ENCODE measurements around the gene ADRA1B. TPM values are rescaled to one million over a fixed set of nuclear protein-coding genes. Genes with fewer than 3 reads are reported as not detected.

The ADRA1B gene
- total and polyA plus RNA-seq, 2 of the 8 experiments (the other 6 are each of a cell fraction or from before 2014, with no cell fraction given) = not detected

GRCh38 chr5:159935946-159936345 is 19.7 kb downstream of the ADRA1B start:
- CTCF ChIA-PET (ENCODE audit: partially characterized antibody) = interaction anchor here (4.1 kb wide), 1 partner anchor 16 kb away, joined by 14 read pairs; no protein-coding TSS in a partner anchor
- no peak for FAIRE-seq
- TF ChIP-seq SIRT6 (IDR thresholded peaks at IDR 0.05; ENCODE audit: low read length) (no peak), JUN (IDR thresholded peaks at IDR 0.05; ENCODE audit: low read depth, low read length) (no peak), RNF2 (IDR thresholded peaks at IDR 0.05; ENCODE audit: borderline replicate concordance, low read depth, low read length, missing control alignments, poor library complexity, severe bottlenecking) (no peak), POLR2AphosphoS5 (IDR thresholded peaks at IDR 0.05; ENCODE audit: low read depth, low read length) (no peak), BCL11A (IDR thresholded peaks at IDR 0.05; ENCODE audit: low read depth in 2 of 2, low read length in 2 of 2) (no peak), CHD2 (IDR thresholded peaks at IDR 0.05; ENCODE audit: low read length) (no peak), HDAC6 (IDR thresholded peaks at IDR 0.05; ENCODE audit: low read depth, low read length) (no peak), JUND (IDR thresholded peaks at IDR 0.05; ENCODE audit: low read length) (no peak), E2F6 (IDR thresholded peaks at IDR 0.05) (no peak), MAFK (IDR thresholded peaks at IDR 0.05; ENCODE audit: low read depth, low read length) (no peak), KDM4A (IDR thresholded peaks at IDR 0.05; ENCODE audit: low read depth, low read length, severe bottlenecking) (no peak), CTCF (IDR thresholded peaks at IDR 0.05; ENCODE audit: control extremely low read depth in 1 of 3, insufficient read depth in 1 of 3, low read depth in 1 of 3, low read length in 3 of 3) (no peak)

More at GRCh38 chr5:159935946-159936345, 19.7 kb downstream of the ADRA1B start:
- H4K8ac ChIP-seq (ENCODE audit: extremely low read depth, insufficient read depth, low read length) = no peak overlapping the region
- H3K9me3 ChIP-seq (ENCODE audit: insufficient read depth in 2 of 2, low read depth in 1 of 2, low read length in 1 of 2) = no peaks in the 10 kb centered on the region
- no peak overlapping the region for H2BK20ac ChIP-seq (ENCODE audit: low read length)
- H3K36me3 ChIP-seq (ENCODE audit: control insufficient read depth in 2 of 4, insufficient read depth in 4 of 4, low read length in 3 of 4) = no peaks in the 10 kb centered on the region
- no peak overlapping the region for H2BK12ac ChIP-seq (ENCODE audit: low read depth, low read length)
- no peak overlapping the region for H2AFZ ChIP-seq (ENCODE audit: low read length)
- H3K14ac ChIP-seq (ENCODE audit: insufficient read length) = no peak overlapping the region
- H3K27me3 ChIP-seq (replicated peaks in 1 of 4; ENCODE audit: control insufficient read depth in 3 of 4, extremely low read depth in 1 of 4, insufficient read depth in 3 of 4, low read length in 3 of 4) = no peaks in the 10 kb centered on the region
- H2BK120ac ChIP-seq (replicated peaks; ENCODE audit: low read depth, low read length) = no peak overlapping the region
- no peaks in the 10 kb centered on the region for H3K4me1 ChIP-seq (replicated peaks in 1 of 4; ENCODE audit: control insufficient read depth in 3 of 4, insufficient read depth in 4 of 4, low read length in 3 of 4)
- no peak overlapping the region for H4K5ac ChIP-seq (ENCODE audit: insufficient read length, low read depth, low read length)
- no peaks in the 10 kb centered on the region for H3K23me2 ChIP-seq (ENCODE audit: low read depth, low read length)
- no peak overlapping the region for H2BK5ac ChIP-seq (ENCODE audit: low read depth, low read length)
- no peak overlapping the region for H4K91ac ChIP-seq (replicated peaks; ENCODE audit: insufficient read length, low read length)
- no peak overlapping the region for H3K4ac ChIP-seq (replicated peaks; ENCODE audit: insufficient read length, low read depth, low read length)
- H3K23ac ChIP-seq (ENCODE audit: insufficient read length) = no peak overlapping the region
- H2AK5ac ChIP-seq (ENCODE audit: low read depth, low read length) = no peak overlapping the region
- H3K27ac ChIP-seq (ENCODE audit: low read depth, low read length) = no peak overlapping the region
- no peak overlapping the region for H2BK15ac ChIP-seq (ENCODE audit: low read length)
- no peaks in the 10 kb centered on the region for H4K20me1 ChIP-seq (replicated peaks in 1 of 2; ENCODE audit: control insufficient read depth in 1 of 2, insufficient read depth in 2 of 2, low read length in 2 of 2)
- H3K9ac ChIP-seq (replicated peaks in 1 of 4; ENCODE audit: extremely low read depth in 1 of 4, low read depth in 3 of 4, low read length in 3 of 4) = no peak overlapping the region
- H3K4me2 ChIP-seq (ENCODE audit: insufficient read depth in 1 of 2, low read depth in 2 of 2, low read length in 2 of 2) = no peak overlapping the region
- H3K56ac ChIP-seq (replicated peaks; ENCODE audit: insufficient read length, low read depth, low read length) = no peak overlapping the region
- no peak overlapping the region for H3K18ac ChIP-seq (ENCODE audit: extremely low read depth, low read length)
- H3K79me2 ChIP-seq (ENCODE audit: control insufficient read depth in 1 of 2, insufficient read depth in 2 of 2, low read length in 2 of 2) = no peaks in the 10 kb centered on the region
- no peaks in the 10 kb centered on the region for H3K79me1 ChIP-seq (ENCODE audit: low read depth, low read length)
- POLR2A ChIA-PET (ENCODE audit: partially characterized antibody) = no interaction called here
- WGBS, 2 experiments (ENCODE audit: extremely low coverage in 1 of 2, insufficient coverage in 1 of 2, insufficient read length in 1 of 2, insufficient replicate concordance in 2 of 2, low coverage in 1 of 2, low lambda C conversion rate in 2 of 2, missing lambda C conversion rate in 1 of 2) = 71% methylated on average over 1 of the region's 1 CpG; no CpG with 5 or more reads in 1 of the 2 experiments
- DNase-seq (ENCODE audit: low read depth in 1 of 2, low spot score in 2 of 2) = no peak
- H3K4me3 ChIP-seq (ENCODE audit: extremely low read depth in 1 of 4, insufficient read depth in 2 of 4, low read depth in 3 of 4, low read length in 4 of 4) = no peak overlapping the region
